Right lobe of liver (tissue), 4 donors: ENCODE measurements around the gene OLR1.

Experiments used
- CTCF ChIP-seq, 4 donors: fragments of 200-600 bp in 3 of 4; fragments of 450-650 bp in 1 of 4; IDR thresholded peaks; one replicate each; pipeline versions ENCODE4 v1.5.1 to v1.8.0; 2016 to 2022; ENCODE audit warnings: antibody characterized with exemption in 4 of 4, mild to moderate bottlenecking in 2 of 4
- POLR2A ChIP-seq: fragments of 450-650 bp; IDR thresholded peaks from one replicate; pipeline ENCODE4 v1.6.1; 2017; ENCODE audit warnings: antibody characterized with exemption, mild to moderate bottlenecking
- donor health status: DM: no; HTN: no; CAD: no.
- donor health status: DM: no; HTN: no; CAD: no.
- donor health status: DM: no; HTN: yes; CAD: no.

GRCh38 chr12:10197879-10198278, 25.9 kb upstream of the OLR1 start:
- TF ChIP-seq POLR2A: no peak
- TF ChIP-seq CTCF (IDR thresholded peaks at IDR 0.05): no peak
